ENCODE data around the gene SDCBP2. TPM values are rescaled to one million over a fixed set of nuclear protein-coding genes. Genes with fewer than 3 reads are reported as not detected.

The SDCBP2 gene, protein sequence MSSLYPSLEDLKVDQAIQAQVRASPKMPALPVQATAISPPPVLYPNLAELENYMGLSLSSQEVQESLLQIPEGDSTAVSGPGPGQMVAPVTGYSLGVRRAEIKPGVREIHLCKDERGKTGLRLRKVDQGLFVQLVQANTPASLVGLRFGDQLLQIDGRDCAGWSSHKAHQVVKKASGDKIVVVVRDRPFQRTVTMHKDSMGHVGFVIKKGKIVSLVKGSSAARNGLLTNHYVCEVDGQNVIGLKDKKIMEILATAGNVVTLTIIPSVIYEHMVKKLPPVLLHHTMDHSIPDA
- 15.9 TPM for polyA plus RNA-seq (2012; ENCODE audit: insufficient read depth, insufficient read length, low read depth)

DNA sequence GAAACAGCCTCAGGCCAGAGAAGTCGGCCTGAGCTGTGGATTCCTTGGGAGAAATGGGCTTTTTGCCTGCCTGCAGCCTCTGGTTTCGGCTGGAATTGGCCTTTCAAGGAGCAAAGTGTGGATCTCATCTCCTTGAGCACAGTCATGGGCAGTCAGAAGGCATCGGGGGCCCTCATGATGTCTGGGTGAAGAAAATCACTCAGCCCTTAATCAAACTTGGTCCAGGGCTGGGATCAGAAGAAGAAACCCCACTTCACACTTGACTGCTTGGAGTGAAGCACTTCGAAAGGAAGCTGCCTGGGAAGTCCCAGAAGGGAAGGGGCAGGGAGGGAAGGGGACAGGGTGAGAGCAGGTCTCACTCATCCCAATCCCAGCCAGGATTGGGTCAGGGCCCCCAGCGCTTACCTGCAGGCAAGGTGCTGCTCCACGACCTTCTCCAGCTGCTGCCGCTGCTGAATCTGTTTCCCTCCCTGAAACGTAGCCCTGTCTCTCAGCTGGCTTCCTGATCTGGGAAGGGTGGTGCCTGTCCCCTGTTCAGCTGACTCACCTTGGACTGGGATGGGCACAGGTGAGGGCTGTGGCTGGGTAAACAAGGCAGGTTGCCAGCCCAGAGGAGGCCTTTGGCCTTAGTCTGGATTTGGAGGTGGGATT, at the start of gene SDCBP2:
SDCBP2 (minus strand) TSS at position 460 of the 651 bp plus-strand sequence. CDS start 8,723 bp downstream, outside the sequence.
- H3K9me3 ChIP-seq: no peaks in the 10 kb centered on the region
- TF ChIP-seq, protein P1, sequence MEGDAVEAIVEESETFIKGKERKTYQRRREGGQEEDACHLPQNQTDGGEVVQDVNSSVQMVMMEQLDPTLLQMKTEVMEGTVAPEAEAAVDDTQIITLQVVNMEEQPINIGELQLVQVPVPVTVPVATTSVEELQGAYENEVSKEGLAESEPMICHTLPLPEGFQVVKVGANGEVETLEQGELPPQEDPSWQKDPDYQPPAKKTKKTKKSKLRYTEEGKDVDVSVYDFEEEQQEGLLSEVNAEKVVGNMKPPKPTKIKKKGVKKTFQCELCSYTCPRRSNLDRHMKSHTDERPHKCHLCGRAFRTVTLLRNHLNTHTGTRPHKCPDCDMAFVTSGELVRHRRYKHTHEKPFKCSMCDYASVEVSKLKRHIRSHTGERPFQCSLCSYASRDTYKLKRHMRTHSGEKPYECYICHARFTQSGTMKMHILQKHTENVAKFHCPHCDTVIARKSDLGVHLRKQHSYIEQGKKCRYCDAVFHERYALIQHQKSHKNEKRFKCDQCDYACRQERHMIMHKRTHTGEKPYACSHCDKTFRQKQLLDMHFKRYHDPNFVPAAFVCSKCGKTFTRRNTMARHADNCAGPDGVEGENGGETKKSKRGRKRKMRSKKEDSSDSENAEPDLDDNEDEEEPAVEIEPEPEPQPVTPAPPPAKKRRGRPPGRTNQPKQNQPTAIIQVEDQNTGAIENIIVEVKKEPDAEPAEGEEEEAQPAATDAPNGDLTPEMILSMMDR (IDR thresholded peaks at IDR 0.05; ENCODE audit: low read depth, low read length): no peak
- no peaks in the 10 kb centered on the region for H3K27me3 ChIP-seq
- H3K4me1 ChIP-seq: no peaks in the 10 kb centered on the region
- no peak for DNase-seq
- H3K36me3 ChIP-seq: no peaks in the 10 kb centered on the region
- no peak within 1 kb of the TSS for H3K4me3 ChIP-seq (ENCODE audit: low read depth, low read length)

DNA sequence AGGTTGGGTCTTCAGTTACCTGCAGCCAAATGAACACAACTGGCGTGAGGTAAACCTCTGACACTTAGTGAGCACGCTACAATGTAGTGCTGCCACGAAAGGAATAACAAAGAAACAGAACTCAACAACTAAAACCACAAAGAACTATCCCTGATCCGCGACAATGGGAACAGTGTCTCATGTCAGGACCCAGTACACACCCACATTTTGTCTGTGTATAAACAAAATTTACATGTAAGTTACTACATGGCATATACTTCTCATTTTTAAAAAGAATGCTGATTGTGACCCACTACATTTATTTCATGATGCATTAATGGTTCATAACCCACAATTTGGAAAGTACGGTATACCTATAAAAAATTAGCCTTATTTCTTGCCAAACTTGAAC, 49.8 kb upstream of the SDCBP2 start:
- TF ChIP-seq, protein P1 (IDR thresholded peaks at IDR 0.05; ENCODE audit: low read depth, low read length): no peak
- H3K36me3 ChIP-seq: no peaks in the 10 kb centered on the region; the same call in 1 of the 2 replicates
- H3K4me1 ChIP-seq: no peaks in the 10 kb centered on the region
- no peaks in the 10 kb centered on the region for H3K9me3 ChIP-seq
- H3K4me3 ChIP-seq (ENCODE audit: low read depth, low read length): no peak overlapping the region
- no peak for DNase-seq
- H3K27me3 ChIP-seq: no peaks in the 10 kb centered on the region

DNA sequence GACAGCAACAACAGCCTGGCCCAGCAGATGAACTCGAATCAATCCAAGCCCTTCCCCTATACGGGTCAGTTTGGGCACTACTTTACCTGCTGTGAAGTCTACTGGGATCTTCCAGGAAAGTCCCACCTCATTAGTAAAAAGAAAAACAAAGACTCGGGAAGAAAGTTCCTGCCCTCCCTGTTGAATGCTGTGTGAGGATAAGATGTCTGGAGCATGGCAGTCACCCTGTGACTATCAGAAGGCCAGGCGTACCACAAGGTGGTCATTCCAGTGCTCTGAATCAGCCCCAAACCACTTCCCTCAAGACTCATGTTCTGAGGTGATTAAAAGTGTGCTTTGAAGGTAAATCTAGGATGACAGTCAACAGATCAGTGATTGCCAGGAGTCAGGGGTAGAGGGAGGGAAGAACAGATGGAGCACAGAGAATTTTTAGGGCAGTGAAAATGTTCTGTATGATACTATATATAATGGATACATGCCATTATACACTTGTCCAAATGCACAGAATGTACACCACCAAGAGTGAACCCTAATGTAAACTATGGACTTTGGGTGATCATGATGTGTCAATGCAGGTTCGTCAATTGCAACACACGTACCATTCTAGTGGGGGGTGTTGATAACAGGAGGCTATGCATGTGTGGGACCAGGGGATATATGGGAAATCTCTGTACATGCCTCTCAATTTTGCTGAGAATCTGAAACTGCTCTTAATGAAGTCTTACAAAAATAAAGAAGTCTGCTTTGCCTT, 49.2 kb upstream of the SDCBP2 start:
- H3K27me3 ChIP-seq: no peaks in the 10 kb centered on the region
- TF ChIP-seq, protein P1 (IDR thresholded peaks at IDR 0.05; ENCODE audit: low read depth, low read length): no peak
- H3K9me3 ChIP-seq: no peaks in the 10 kb centered on the region
- H3K4me1 ChIP-seq: no peaks in the 10 kb centered on the region
- H3K36me3 ChIP-seq: no peaks in the 10 kb centered on the region; the same call in 1 of the 2 replicates
- H3K4me3 ChIP-seq (ENCODE audit: low read depth, low read length): no peak overlapping the region
- DNase-seq: no peak

DNA sequence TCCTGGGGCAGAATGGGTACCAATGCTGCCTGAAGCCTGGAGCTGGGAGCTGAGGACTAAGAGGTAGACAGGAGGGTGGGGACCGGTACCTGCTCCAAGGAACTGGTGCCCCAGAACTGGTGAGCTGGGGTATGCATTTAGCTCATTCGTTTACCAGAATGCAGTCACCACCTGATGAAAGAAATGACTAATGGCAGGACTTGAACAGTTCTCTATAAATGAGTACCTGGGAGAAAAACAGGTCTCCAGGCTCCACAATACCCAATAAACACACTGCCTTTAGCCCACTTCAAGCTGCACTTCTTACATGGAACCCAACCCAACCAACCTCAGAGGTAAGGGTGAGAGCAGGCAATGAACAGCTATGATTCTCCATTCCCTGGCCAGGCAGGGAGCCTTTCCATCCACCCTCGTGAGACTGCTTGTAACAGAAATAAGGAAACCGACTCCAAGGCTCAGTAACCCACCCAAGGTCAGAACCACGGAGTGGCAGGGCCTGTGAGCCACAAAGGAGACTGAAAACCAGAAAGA, 48.5 kb upstream of the SDCBP2 start:
- TF ChIP-seq, protein P1 (IDR thresholded peaks at IDR 0.05; ENCODE audit: low read depth, low read length): no peak

DNA sequence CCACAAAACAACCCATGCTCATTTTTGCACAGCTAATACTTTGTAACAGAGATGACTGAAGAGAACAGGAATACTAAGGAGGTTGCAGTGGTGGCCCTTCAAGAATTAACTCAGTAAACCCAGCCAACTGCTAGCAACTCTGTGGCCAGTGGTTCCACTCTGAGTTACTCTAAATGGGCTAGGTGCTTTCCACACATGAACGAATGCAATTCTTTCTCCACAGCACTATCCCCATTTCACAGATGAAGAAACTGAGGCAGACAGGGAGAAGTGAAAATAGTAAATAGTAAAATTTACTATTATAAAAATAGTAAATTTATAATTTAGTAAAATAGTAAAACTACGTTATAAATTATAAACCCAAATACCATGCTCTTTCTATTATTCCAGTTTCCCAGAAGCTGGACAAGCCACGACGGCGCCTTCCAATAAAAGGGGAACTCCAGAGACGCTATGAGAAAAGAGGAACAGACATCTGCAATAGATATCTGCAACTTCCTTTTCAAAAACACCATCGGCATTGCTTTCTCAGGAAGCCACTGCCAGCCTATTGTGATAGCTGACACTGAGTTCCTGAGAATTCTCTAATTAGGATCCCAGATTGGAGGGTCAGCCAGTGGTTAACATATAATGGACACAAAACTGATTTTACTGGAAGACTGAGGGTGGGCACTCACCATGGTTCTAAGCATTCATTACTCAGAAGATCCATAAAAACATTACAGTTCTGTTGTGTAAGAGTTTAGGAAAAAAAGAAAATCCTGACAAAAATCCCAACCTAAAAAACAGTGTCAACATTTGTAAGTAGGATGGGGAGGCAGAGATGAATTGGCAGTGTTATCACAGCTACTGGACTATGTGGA, 47.7 kb upstream of the SDCBP2 start:
- H3K9me3 ChIP-seq: no peaks in the 10 kb centered on the region
- no peaks in the 10 kb centered on the region for H3K4me1 ChIP-seq
- no peaks in the 10 kb centered on the region; the same call in 1 of the 2 replicates for H3K36me3 ChIP-seq
- no peak overlapping the region for H3K4me3 ChIP-seq (ENCODE audit: low read depth, low read length)
- no peaks in the 10 kb centered on the region for H3K27me3 ChIP-seq
- no peak for DNase-seq
- TF ChIP-seq, protein P1 (IDR thresholded peaks at IDR 0.05; ENCODE audit: low read depth, low read length): no peak

More for the DNA sequence above, 48.5 kb upstream of the SDCBP2 start:
- Histone ChIP-seq H3K4me1 (no peaks in the 10 kb centered on the region), H3K4me3 (ENCODE audit: low read depth, low read length) (no peak overlapping the region), H3K9me3 (no peaks in the 10 kb centered on the region), H3K27me3 (no peaks in the 10 kb centered on the region), H3K36me3 (no peaks in the 10 kb centered on the region; the same call in 1 of the 2 replicates)
- no peak for DNase-seq

Measured in BE2C (cell line).